ENCODE results near the gene KIAA1328.

DNA sequence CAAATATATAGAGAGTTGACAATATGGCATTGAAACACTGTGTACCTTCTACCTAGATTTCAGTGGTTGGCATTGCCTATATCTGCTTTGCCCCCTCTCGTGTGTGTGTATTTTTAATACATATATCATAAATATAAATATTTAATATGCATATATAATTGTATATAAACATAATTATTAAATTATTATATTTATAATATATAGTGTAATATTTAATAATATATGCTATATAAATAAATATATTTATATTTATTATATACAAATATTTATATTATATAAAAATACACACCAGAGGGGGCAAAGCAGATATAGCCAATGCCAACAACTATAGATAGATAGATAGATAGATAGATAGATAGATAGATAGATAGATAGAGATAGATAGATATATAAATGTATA, 124.1 kb downstream of the KIAA1328 start:
- TF ChIP-seq, protein P1, sequence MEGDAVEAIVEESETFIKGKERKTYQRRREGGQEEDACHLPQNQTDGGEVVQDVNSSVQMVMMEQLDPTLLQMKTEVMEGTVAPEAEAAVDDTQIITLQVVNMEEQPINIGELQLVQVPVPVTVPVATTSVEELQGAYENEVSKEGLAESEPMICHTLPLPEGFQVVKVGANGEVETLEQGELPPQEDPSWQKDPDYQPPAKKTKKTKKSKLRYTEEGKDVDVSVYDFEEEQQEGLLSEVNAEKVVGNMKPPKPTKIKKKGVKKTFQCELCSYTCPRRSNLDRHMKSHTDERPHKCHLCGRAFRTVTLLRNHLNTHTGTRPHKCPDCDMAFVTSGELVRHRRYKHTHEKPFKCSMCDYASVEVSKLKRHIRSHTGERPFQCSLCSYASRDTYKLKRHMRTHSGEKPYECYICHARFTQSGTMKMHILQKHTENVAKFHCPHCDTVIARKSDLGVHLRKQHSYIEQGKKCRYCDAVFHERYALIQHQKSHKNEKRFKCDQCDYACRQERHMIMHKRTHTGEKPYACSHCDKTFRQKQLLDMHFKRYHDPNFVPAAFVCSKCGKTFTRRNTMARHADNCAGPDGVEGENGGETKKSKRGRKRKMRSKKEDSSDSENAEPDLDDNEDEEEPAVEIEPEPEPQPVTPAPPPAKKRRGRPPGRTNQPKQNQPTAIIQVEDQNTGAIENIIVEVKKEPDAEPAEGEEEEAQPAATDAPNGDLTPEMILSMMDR (IDR thresholded peaks at IDR 0.05): no peak
- no peak for TF ChIP-seq POLR2A (IDR thresholded peaks at IDR 0.05)
- TF ChIP-seq EP300 (IDR thresholded peaks at IDR 0.05): no peak

Data from tibial nerve (tissue), 4 donors.